OCI-LY7 (cell line): ENCODE data around the gene MATCAP1.

ENCODE experiments used
- CTCF ChIP-seq: fragments of 200-600 bp; sonication (generic); conservative IDR thresholded peaks from 2 replicates; pipeline ENCODE4 v1.5.1; 2014; ENCODE audit warnings: mild to moderate bottlenecking, antibody characterized with exemption, low read length, moderate library complexity, mixed read lengths
- EZH2phosphoT487 ChIP-seq: fragments of 200-600 bp; sonication (generic); IDR thresholded peaks from 2 replicates; pipeline ENCODE4 v1.6.1; 2018; ENCODE audit warnings: low read depth, borderline replicate concordance, mild to moderate bottlenecking, mixed run types, antibody characterized with exemption, low read length, moderate library complexity, mixed read lengths

DNA sequence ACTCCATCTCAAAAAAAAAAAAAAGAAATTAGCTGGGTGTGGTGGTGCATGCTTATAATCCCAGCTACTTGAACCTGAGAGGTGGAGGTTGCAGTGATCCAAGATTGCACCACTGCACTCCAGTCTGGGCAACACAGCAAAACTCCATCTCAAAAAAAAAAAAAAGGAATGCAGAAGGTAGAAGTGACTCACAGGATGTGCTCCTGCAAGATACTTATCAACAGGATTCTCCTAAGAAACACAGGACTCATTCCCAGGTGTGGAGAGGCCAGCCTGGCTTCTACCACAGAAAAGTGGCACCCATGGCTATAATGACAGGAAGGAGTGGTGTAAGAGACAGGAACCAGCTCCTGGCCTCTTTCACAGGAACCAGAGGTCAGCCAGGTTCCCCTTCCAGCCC lies 29.0 kb upstream of the MATCAP1 start:
- TF ChIP-seq CTCF (no peak), EZH2phosphoT487 (no peak)
